KMS-11 (cell line): ENCODE measurements around the gene FOXB1.

Experiments used
- H2AFZ ChIP-seq: fragments of 200-600 bp; sonication (generic); 2 replicates; pipeline ENCODE4 v1.6.1; 2016; ENCODE audit warnings: antibody characterized with exemption, mixed run types, low read depth
- H3K27ac ChIP-seq: fragments of 200-600 bp; sonication (generic); 2 replicates; pipeline ENCODE4 v1.6.1; 2016; ENCODE audit warnings: mild to moderate bottlenecking, mixed run types
- H3K27me3 ChIP-seq: fragments of 200-600 bp; sonication (generic); 2 replicates; pipeline ENCODE4 v1.6.1; 2017; ENCODE audit warnings: mild to moderate bottlenecking, low read depth, mixed run types, moderate library complexity; ENCODE audit not compliant: insufficient read depth
- H3K36me3 ChIP-seq: fragments of 200-600 bp; sonication (generic); 2 replicates; pipeline ENCODE4 v1.6.1; 2017; ENCODE audit warnings: mild to moderate bottlenecking, mixed run types; ENCODE audit not compliant: insufficient read depth
- H3K4me1 ChIP-seq: fragments of 200-600 bp; sonication (generic); 2 replicates; pipeline ENCODE4 v1.6.1; 2016; ENCODE audit warnings: mild to moderate bottlenecking, low read depth, mixed run types; ENCODE audit not compliant: poor library complexity, severe bottlenecking
- H3K4me2 ChIP-seq: fragments of 200-600 bp; sonication (generic); 2 replicates; pipeline ENCODE4 v1.7.0; 2016; ENCODE audit warnings: mild to moderate bottlenecking, mixed run types
- H3K4me3 ChIP-seq: fragments of 200-600 bp; sonication (generic); IDR thresholded peaks from 2 replicates; pipeline ENCODE4 v1.6.1; 2017; ENCODE audit warnings: low read depth, low read length, mixed read lengths; ENCODE audit not compliant: insufficient read depth
- H3K79me2 ChIP-seq: fragments of 200-600 bp; sonication (generic); 2 replicates; pipeline ENCODE4 v1.6.1; 2016; ENCODE audit warnings: low read depth, mixed run types; ENCODE audit not compliant: insufficient read depth
- H3K9ac ChIP-seq: fragments of 200-600 bp; sonication (generic); 2 replicates; pipeline ENCODE4 v1.6.1; 2016; ENCODE audit warnings: mild to moderate bottlenecking, mixed run types
- H4K20me1 ChIP-seq: fragments of 200-600 bp; sonication (generic); 2 replicates; pipeline ENCODE4 v1.6.1; 2016; ENCODE audit warnings: mild to moderate bottlenecking, mixed run types; ENCODE audit not compliant: insufficient read depth
- CTCF ChIP-seq: fragments of 200-600 bp; sonication (generic); conservative IDR thresholded peaks from 2 replicates; pipeline ENCODE4 v1.6.1; 2017; ENCODE audit warnings: low read depth, mild to moderate bottlenecking, antibody characterized with exemption, low read length, moderate library complexity, mixed read lengths

The FOXB1 gene

GRCh38 chr15:59993950-59994401 is 10.1 kb upstream of the FOXB1 start:
- no peak overlapping the region for H3K4me3 ChIP-seq
- H2AFZ ChIP-seq, result no peak overlapping the region
- H3K9ac ChIP-seq, result no peak overlapping the region
- H3K36me3 ChIP-seq, result no peaks in the 10 kb centered on the region
- H3K4me2 ChIP-seq, result no peak overlapping the region
- H3K4me1 ChIP-seq, result peaks cover 19% of the 10 kb centered on the region
- H3K79me2 ChIP-seq, result no peaks in the 10 kb centered on the region
- no peak for TF ChIP-seq CTCF
- H4K20me1 ChIP-seq, result no peaks in the 10 kb centered on the region
- no peaks in the 10 kb centered on the region for H3K27me3 ChIP-seq
- H3K27ac ChIP-seq, result no peak overlapping the region

- no peak for TF ChIP-seq CTCF
- H3K27ac ChIP-seq, result no peak overlapping the region
- H3K79me2 ChIP-seq, result no peaks in the 10 kb centered on the region
- H3K9ac ChIP-seq, result no peak overlapping the region
- H3K4me3 ChIP-seq, result no peak overlapping the region
- no peak overlapping the region for H3K4me2 ChIP-seq
- H2AFZ ChIP-seq, result no peak overlapping the region
- no peaks in the 10 kb centered on the region for H3K36me3 ChIP-seq
- H4K20me1 ChIP-seq, result no peaks in the 10 kb centered on the region
- H3K4me1 ChIP-seq, result peaks cover 24% of the 10 kb centered on the region
- H3K27me3 ChIP-seq, result no peaks in the 10 kb centered on the region
Observed at GRCh38 chr15:59994526-59994887, 9.6 kb upstream of the FOXB1 start.

GRCh38 chr15:59994888-59995557 is 9.1 kb upstream of the FOXB1 start:
- Histone ChIP-seq H3K79me2 (no peaks in the 10 kb centered on the region), H3K27ac (no peak overlapping the region), H3K27me3 (no peaks in the 10 kb centered on the region), H3K36me3 (no peaks in the 10 kb centered on the region), H3K4me1 (peaks cover 25% of the 10 kb centered on the region), H2AFZ (no peak overlapping the region), H3K4me2 (no peak overlapping the region), H3K4me3 (no peak overlapping the region), H4K20me1 (no peaks in the 10 kb centered on the region), H3K9ac (no peak overlapping the region)
- no peak for TF ChIP-seq CTCF

- peaks cover 25% of the 10 kb centered on the region for H3K4me1 ChIP-seq
- no peak overlapping the region for H3K4me3 ChIP-seq
Observed at GRCh38 chr15:59995568-59996297, 8.4 kb upstream of the FOXB1 start.

More at GRCh38 chr15:59995568-59996297, 8.4 kb upstream of the FOXB1 start:
- no peak overlapping the region for H2AFZ ChIP-seq
- no peaks in the 10 kb centered on the region for H3K27me3 ChIP-seq
- H3K9ac ChIP-seq, result no peak overlapping the region
- H4K20me1 ChIP-seq, result no peaks in the 10 kb centered on the region
- H3K4me2 ChIP-seq, result no peak overlapping the region
- H3K79me2 ChIP-seq, result no peaks in the 10 kb centered on the region
- no peaks in the 10 kb centered on the region for H3K36me3 ChIP-seq
- H3K27ac ChIP-seq, result no peak overlapping the region
- no peak for TF ChIP-seq CTCF
